Measurements from ENCODE around the gene ZSCAN10. TPM values are rescaled to one million over a fixed set of nuclear protein-coding genes. Genes with fewer than 3 reads are reported as not detected.

ZSCAN10 gene
- total RNA-seq, 3 donors from 2014 or later: not detected

- Histone ChIP-seq H3K4me1 (peaks cover 3 to 11% of the 10 kb centered on the region in 2 donors), H3K27me3 (no peaks in the 10 kb centered on the region), H3K4me3 (peak overlapping the region; percentile 91 to 99 (median 95)), H3K36me3 (no peaks in the 10 kb centered on the region), H3K27ac (peak overlapping the region; percentile 96 to 97), H3K9me3 (no peaks in the 10 kb centered on the region)
- no peak for DNase-seq (ENCODE audit: low spot score in 2 of 2)
- intact Hi-C loops (cut with DNase I; ENCODE audit: low total_unique reads): no loop called here
- TF ChIP-seq POLR2AphosphoS5 (IDR thresholded peaks at IDR 0.05) (no peak), POLR2A (IDR thresholded peaks at IDR 0.05) (no peak), CTCF (IDR thresholded peaks at IDR 0.05) (no peak)
Measured at GRCh38 chr16:3133844-3134243, 34.8 kb upstream of the ZSCAN10 start.

GRCh38 chr16:3131755-3132377, 32.8 kb upstream of the ZSCAN10 start:
- intact Hi-C loops (cut with DNase I; ENCODE audit: low total_unique reads): no loop called here
- H3K9me3 ChIP-seq: no peaks in the 10 kb centered on the region
- peaks cover 3 to 20% of the 10 kb centered on the region in 2 donors for H3K4me1 ChIP-seq

GRCh38 chr16:3129137-3130131, 30.3 kb upstream of the ZSCAN10 start:
- intact Hi-C loops (cut with DNase I; ENCODE audit: low total_unique reads): no loop called here
- Histone ChIP-seq H3K9me3 (no peaks in the 10 kb centered on the region), H3K27ac (peak overlapping the region; percentile 61 to 75), H3K27me3 (no peaks in the 10 kb centered on the region), H3K4me3 (peak overlapping the region; percentile 39 to 73 (median 56)), H3K36me3 (no peaks in the 10 kb centered on the region), H3K4me1 (peaks cover 3 to 14% of the 10 kb centered on the region in 2 donors)
- peak; percentile 76 to 87 (median 86) for TF ChIP-seq CTCF (IDR thresholded peaks at IDR 0.05)
- no peak for TF ChIP-seq POLR2AphosphoS5 (IDR thresholded peaks at IDR 0.05)
- TF ChIP-seq POLR2A (IDR thresholded peaks at IDR 0.05): no peak
- peak in 1 of 2 donors; percentile 69 for DNase-seq (ENCODE audit: low spot score in 2 of 2)

More at GRCh38 chr16:3131755-3132377, 32.8 kb upstream of the ZSCAN10 start:
- no peaks in the 10 kb centered on the region for H3K27me3 ChIP-seq
- no peak for TF ChIP-seq POLR2A (IDR thresholded peaks at IDR 0.05)
- peak in 2 of 3 donors; percentile 36 to 43 for TF ChIP-seq CTCF (IDR thresholded peaks at IDR 0.05)
- no peak for TF ChIP-seq POLR2AphosphoS5 (IDR thresholded peaks at IDR 0.05)
- no peak overlapping the region for H3K27ac ChIP-seq
- DNase-seq (ENCODE audit: low spot score in 2 of 2): no peak
- H3K36me3 ChIP-seq: no peaks in the 10 kb centered on the region
- H3K4me3 ChIP-seq: no peak overlapping the region

- Histone ChIP-seq H3K4me1 (peaks cover 3 to 14% of the 10 kb centered on the region in 2 donors), H3K36me3 (no peaks in the 10 kb centered on the region), H3K27ac (no peak overlapping the region), H3K9me3 (no peaks in the 10 kb centered on the region), H3K4me3 (no peak overlapping the region), H3K27me3 (no peaks in the 10 kb centered on the region)
- TF ChIP-seq POLR2AphosphoS5 (IDR thresholded peaks at IDR 0.05): no peak
- no peak for TF ChIP-seq POLR2A (IDR thresholded peaks at IDR 0.05)
- no peak for TF ChIP-seq CTCF (IDR thresholded peaks at IDR 0.05)
- DNase-seq (ENCODE audit: low spot score in 2 of 2): no peak
- intact Hi-C loops (cut with DNase I; ENCODE audit: low total_unique reads): no loop called here
Measured at GRCh38 chr16:3127745-3128144, 28.7 kb upstream of the ZSCAN10 start.

All from breast epithelium (tissue), 4 donors.